Measurements from ENCODE around the gene SPSB4.

- TF ChIP-seq EZH2phosphoT487 (IDR thresholded peaks at IDR 0.05; ENCODE audit: low read length) = no peak
- TF ChIP-seq CTCF (IDR thresholded peaks at IDR 0.05; ENCODE audit: low read length) = no peak
These were observed 41.5 kb downstream of the SPSB4 start for GRCh38 chr3:141092663-141093062.

Measured in MM.1S (cell line).